Skeletal muscle satellite cell (primary cell): ENCODE measurements around the gene EHD2.
"Not testable (repeated sequence)": the region's sequence is repeated elsewhere in the genome, so short reads cannot be mapped to it uniquely, and the experiment has no call there.

ENCODE experiments used
- H3K27me3 ChIP-seq: 2 replicates; pipeline ENCODE4 v1.7.0; 2013; ENCODE audit warnings: low read length; ENCODE audit not compliant: control insufficient read depth, insufficient read depth
- H3K36me3 ChIP-seq: 2 replicates; pipeline ENCODE4 v1.7.0; 2013; ENCODE audit warnings: mild to moderate bottlenecking, control low read depth, low read length; ENCODE audit not compliant: insufficient read depth
- H3K4me1 ChIP-seq: 2 replicates; pipeline ENCODE4 v1.7.0; 2013; ENCODE audit warnings: low read length; ENCODE audit not compliant: control insufficient read depth, insufficient read depth
- H3K4me2 ChIP-seq: 2 replicates; pipeline ENCODE4 v1.7.0; 2013; ENCODE audit warnings: mild to moderate bottlenecking, low read length
- H3K4me3 ChIP-seq: 2 replicates; pipeline ENCODE4 v1.7.0; 2013; ENCODE audit warnings: low read length
- H3K9ac ChIP-seq: 2 replicates; pipeline ENCODE4 v1.7.0; 2013; ENCODE audit warnings: mild to moderate bottlenecking, low read depth, low read length, moderate library complexity
- H3K9me3 ChIP-seq: replicated peaks from 2 replicates; pipeline ENCODE4 v1.7.0; 2013; ENCODE audit warnings: mild to moderate bottlenecking, control low read depth, low read length

EHD2 gene

GRCh38 chr19:47720669-47721422 is 7.6 kb downstream of the EHD2 start:
- Histone ChIP-seq H3K4me3 (no peak overlapping the region), H3K9ac (peak overlapping the region; percentile 76), H3K27me3 (no peaks in the 10 kb centered on the region), H3K9me3 (no peaks in the 10 kb centered on the region), H3K36me3 (peaks cover 42% of the 10 kb centered on the region), H3K4me1 (peaks cover 73% of the 10 kb centered on the region), H3K4me2 (peak overlapping the region; percentile 78)

- Histone ChIP-seq H3K4me2 (peak overlapping the region; percentile 72), H3K9me3 (no peaks in the 10 kb centered on the region), H3K36me3 (peaks cover 44% of the 10 kb centered on the region), H3K27me3 (no peaks in the 10 kb centered on the region), H3K4me1 (peaks cover 66% of the 10 kb centered on the region), H3K4me3 (peak overlapping the region; percentile 46), H3K9ac (peak overlapping the region; percentile 58)
These were observed 10.3 kb downstream of the EHD2 start for GRCh38 chr19:47723581-47723940.

- Histone ChIP-seq H3K9ac (no peak overlapping the region), H3K4me2 (no peak overlapping the region), H3K4me1 (peaks cover 64% of the 10 kb centered on the region), H3K9me3 (no peaks in the 10 kb centered on the region), H3K27me3 (no peaks in the 10 kb centered on the region), H3K36me3 (peaks cover 58% of the 10 kb centered on the region), H3K4me3 (no peak overlapping the region)
These were observed 12.7 kb downstream of the EHD2 start for GRCh38 chr19:47725759-47726401.

GRCh38 chr19:47726467-47726866 is 13.2 kb downstream of the EHD2 start:
- Histone ChIP-seq H3K4me1 (peaks cover 63% of the 10 kb centered on the region), H3K36me3 (peaks cover 58% of the 10 kb centered on the region), H3K9ac (no peak overlapping the region)

GRCh38 chr19:47728295-47728694 is 15.1 kb downstream of the EHD2 start:
- H3K4me3 ChIP-seq, H3K4me2 ChIP-seq, H3K9ac ChIP-seq, H3K9me3 ChIP-seq, H3K27me3 ChIP-seq: not testable (repeated sequence)
- peaks cover 62% of the 10 kb centered on the region for H3K36me3 ChIP-seq
- peaks cover 49% of the 10 kb centered on the region for H3K4me1 ChIP-seq

More at GRCh38 chr19:47726467-47726866, 13.2 kb downstream of the EHD2 start:
- no peaks in the 10 kb centered on the region for H3K9me3 ChIP-seq
- H3K4me3 ChIP-seq: no peak overlapping the region
- H3K27me3 ChIP-seq: no peaks in the 10 kb centered on the region
- H3K4me2 ChIP-seq: no peak overlapping the region

- H3K36me3 ChIP-seq: peaks cover 66% of the 10 kb centered on the region
- H3K4me3 ChIP-seq: peak overlapping the region; percentile 25
- peaks cover 41% of the 10 kb centered on the region for H3K4me1 ChIP-seq
- peak overlapping the region; percentile 70 for H3K4me2 ChIP-seq
- H3K27me3 ChIP-seq: no peaks in the 10 kb centered on the region
- H3K9me3 ChIP-seq: no peaks in the 10 kb centered on the region
- H3K9ac ChIP-seq: peak overlapping the region; percentile 50
These were observed 16.2 kb downstream of the EHD2 start for GRCh38 chr19:47729468-47729798.

GRCh38 chr19:47729799-47730520 is 16.7 kb downstream of the EHD2 start:
- Histone ChIP-seq H3K4me2 (peak overlapping the region; percentile 70), H3K27me3 (no peaks in the 10 kb centered on the region), H3K4me3 (no peak overlapping the region), H3K36me3 (peaks cover 65% of the 10 kb centered on the region), H3K9me3 (no peaks in the 10 kb centered on the region), H3K9ac (peak overlapping the region; percentile 49), H3K4me1 (peaks cover 41% of the 10 kb centered on the region)

- Histone ChIP-seq H3K4me3 (no peak overlapping the region), H3K36me3 (peaks cover 65% of the 10 kb centered on the region), H3K27me3 (no peaks in the 10 kb centered on the region), H3K9ac (no peak overlapping the region), H3K4me2 (no peak overlapping the region), H3K9me3 (no peaks in the 10 kb centered on the region), H3K4me1 (peaks cover 39% of the 10 kb centered on the region)
These were observed 17.3 kb downstream of the EHD2 start for GRCh38 chr19:47730521-47730889.

- Histone ChIP-seq H3K36me3 (peaks cover 61% of the 10 kb centered on the region), H3K9ac (no peak overlapping the region)
These were observed 17.7 kb downstream of the EHD2 start for GRCh38 chr19:47730910-47731309.

GRCh38 chr19:47735131-47735530 is 21.9 kb downstream of the EHD2 start:
- Histone ChIP-seq H3K9me3 (no peaks in the 10 kb centered on the region), H3K9ac (no peak overlapping the region), H3K4me1 (peaks cover 6% of the 10 kb centered on the region), H3K36me3 (peaks cover 51% of the 10 kb centered on the region), H3K27me3 (no peaks in the 10 kb centered on the region), H3K4me2 (no peak overlapping the region), H3K4me3 (no peak overlapping the region)

More at GRCh38 chr19:47730910-47731309, 17.7 kb downstream of the EHD2 start:
- H3K27me3 ChIP-seq: no peaks in the 10 kb centered on the region
- no peak overlapping the region for H3K4me2 ChIP-seq
- H3K4me1 ChIP-seq: peaks cover 35% of the 10 kb centered on the region
- no peak overlapping the region for H3K4me3 ChIP-seq
- no peaks in the 10 kb centered on the region for H3K9me3 ChIP-seq

GRCh38 chr19:47740866-47741519 is 27.8 kb downstream of the EHD2 start:
- Histone ChIP-seq H3K27me3 (no peaks in the 10 kb centered on the region), H3K9ac (no peak overlapping the region), H3K4me1 (peaks cover 27% of the 10 kb centered on the region), H3K9me3 (no peaks in the 10 kb centered on the region), H3K4me3 (no peak overlapping the region), H3K4me2 (no peak overlapping the region), H3K36me3 (peaks cover 37% of the 10 kb centered on the region)
